PC-3 (cell line): ENCODE measurements around the gene TMEM271. TPM values are rescaled to one million over a fixed set of nuclear protein-coding genes. Genes with fewer than 3 reads are reported as not detected.

Experiments
- ATAC-seq: fragments of 200-7000 bp; cut with Tn5 transposase; 2 replicates; pipeline ENCODE4 v1.9.1; 2020; ENCODE audit warnings: mild to moderate bottlenecking, moderate library complexity
- Bru-seq: library from RNA; stranded (reverse); fragments of 400-500 nt; gene quantifications from one replicate; lab custom pipeline; 2021; lab: Mats Ljungman, UMichigan
- BruChase-seq, 2 experiments: library from RNA; stranded (reverse); fragments of 400-500 nt; gene quantifications; one replicate each; lab custom pipeline; 2021; lab: Mats Ljungman, UMichigan
- BruUV-seq: library from RNA; stranded (reverse); fragments of 400-500 nt; replicated peaks from 2 replicates; lab custom pipeline; 2021; lab: Mats Ljungman, UMichigan
- CTCF ChIA-PET: fragments of 300-600 bp; sonication (Branson Sonifier 250); formaldehyde crosslinking; loops from one replicate; lab custom pipeline; 2022; ENCODE audit warnings: antibody characterized with exemption; lab: Charles Lee
- POLR2A ChIA-PET: fragments of 300-600 bp; sonication (Branson Sonifier 250); formaldehyde crosslinking; loops from one replicate; lab custom pipeline; 2022; ENCODE audit warnings: antibody characterized with exemption; ENCODE audit not compliant: unreplicated experiment; lab: Charles Lee
- DNase-seq: peaks from one replicate; pipeline ENCODE4 v3.0.0-alpha.2; 2015
- H2AFZ ChIP-seq: fragments of 300-600 bp; sonication (generic); 2 replicates; pipeline ENCODE4 v1.6.0; 2016; ENCODE audit warnings: antibody characterized with exemption, low read length
- H3F3A ChIP-seq: fragments of 300-600 bp; sonication (generic); one replicate; pipeline ENCODE4 v1.6.0; 2017; ENCODE audit warnings: antibody characterized with exemption, low read length, control low read depth, mild to moderate bottlenecking; ENCODE audit not compliant: unreplicated experiment
- H3K27ac ChIP-seq: fragments of 300-600 bp; sonication (generic); 2 replicates; pipeline ENCODE4 v1.5.1; 2016; ENCODE audit warnings: mild to moderate bottlenecking, low read length
- H3K27me3 ChIP-seq: fragments of 300-600 bp; sonication (generic); 2 replicates; pipeline ENCODE4 v1.6.1; 2016; ENCODE audit warnings: low read length, mixed read lengths
- H3K36me3 ChIP-seq: fragments of 300-600 bp; sonication (generic); 2 replicates; pipeline ENCODE4 v1.6.1; 2016; ENCODE audit warnings: low read depth, mixed run types, low read length, mixed read lengths
- H3K4me1 ChIP-seq: fragments of 300-600 bp; sonication (generic); 2 replicates; pipeline ENCODE4 v1.5.1; 2016; ENCODE audit warnings: low read length; ENCODE audit not compliant: insufficient read depth
- H3K4me2 ChIP-seq: fragments of 300-600 bp; sonication (generic); 2 replicates; pipeline ENCODE4 v1.6.0; 2016; ENCODE audit warnings: low read length
- H3K4me3 ChIP-seq: fragments of 300-600 bp; sonication (generic); 2 replicates; pipeline ENCODE4 v1.5.1; 2016; ENCODE audit warnings: mild to moderate bottlenecking, low read length, mixed read lengths
- H3K79me2 ChIP-seq: fragments of 300-600 bp; sonication (generic); 2 replicates; pipeline ENCODE4 v1.6.1; 2017; ENCODE audit warnings: low read length, mixed read lengths
- H3K9ac ChIP-seq: fragments of 300-600 bp; sonication (generic); 2 replicates; pipeline ENCODE4 v1.6.0; 2016; ENCODE audit warnings: mild to moderate bottlenecking, low read length
- H3K9me2 ChIP-seq: fragments of 300-600 bp; sonication (generic); replicated peaks from 2 replicates; pipeline ENCODE4 v1.6.1; 2016; ENCODE audit warnings: mixed run types, low read length, mixed read lengths
- H3K9me3 ChIP-seq: fragments of 300-600 bp; sonication (generic); 2 replicates; pipeline ENCODE4 v1.6.1; 2016; ENCODE audit warnings: low read length, mixed read lengths
- H4K20me1 ChIP-seq: fragments of 300-600 bp; sonication (generic); 2 replicates; pipeline ENCODE4 v1.6.1; 2016; ENCODE audit warnings: low read length, mixed read lengths
- CTCF ChIP-seq: fragments of 300-600 bp; sonication (generic); conservative IDR thresholded peaks from 2 replicates; pipeline ENCODE4 v1.5.1; 2017; ENCODE audit warnings: antibody characterized with exemption, low read depth, mild to moderate bottlenecking, low read length
- EZH2 ChIP-seq: fragments of 300-600 bp; sonication (generic); IDR thresholded peaks from one replicate; pipeline ENCODE4 v1.6.1; 2017; ENCODE audit warnings: antibody characterized with exemption, mild to moderate bottlenecking, low read length; ENCODE audit not compliant: unreplicated experiment
- EZH2phosphoT487 ChIP-seq: fragments of 300-600 bp; sonication (generic); IDR thresholded peaks from 2 replicates; pipeline ENCODE4 v1.6.1; 2018; ENCODE audit warnings: mild to moderate bottlenecking, antibody characterized with exemption, low read length, borderline replicate concordance
- intact Hi-C: fragments of 100-400 bp; cut with micrococcal nuclease; formaldehyde crosslinking; loops from 2 replicates; pipeline ENCODE4 v1.9.0; 2023
- long read RNA-seq: library from polyadenylated mRNA; unstranded; transcript quantifications from one replicate; pipeline ENCODE4 v2.0.0, GENCODE V29; 2021; ENCODE audit not compliant: unreplicated experiment
- total RNA-seq: library from RNA; depleted of rRNA; stranded (reverse); fragments of >200 nt; gene quantifications from 2 replicates; pipeline ENCODE4 v1.2.3, GENCODE V29; 2014; rRNA removed

TMEM271 gene
- total RNA-seq = not detected in 2 replicates
- not detected for Bru-seq, nascent RNA
- BruChase-seq, experiment 1, labeled RNA remaining after a 6-hour chase = not detected
- BruChase-seq, experiment 2, labeled RNA remaining after a 2-hour chase = not detected
- long read RNA-seq = 0 reads

- Histone ChIP-seq H3K4me2 (no peak within 1 kb of the TSS), H3F3A (no peaks in the 10 kb centered on the region), H3K36me3 (no peaks in the 10 kb centered on the region), H3K27me3 (peaks cover 10% of the 10 kb centered on the region; the same call in 1 of the 2 replicates), H3K4me1 (no peaks in the 10 kb centered on the region), H3K79me2 (no peaks in the 10 kb centered on the region), H3K27ac (no peak within 1 kb of the TSS), H2AFZ (no peak within 1 kb of the TSS), H3K4me3 (no peak within 1 kb of the TSS), H3K9me3 (no peaks in the 10 kb centered on the region), H4K20me1 (no peaks in the 10 kb centered on the region), H3K9me2 (no peaks in the 10 kb centered on the region), H3K9ac (no peak within 1 kb of the TSS)
- no TSS peak for BruUV-seq
- CTCF ChIA-PET = no interaction called here
- DNase-seq (no peak), ATAC-seq (no peak)
- intact Hi-C loops = no loop called here
- no peak for TF ChIP-seq CTCF
- TF ChIP-seq EZH2phosphoT487 = no peak
- TF ChIP-seq EZH2 = no peak
- POLR2A ChIA-PET = no interaction called here
Measured at GRCh38 chr4:576245-576821, at the start of gene TMEM271. TSS of gene TMEM271 (minus strand) at chr4:576295. CDS start at chr4:576062, 233 bp downstream.

- ATAC-seq (no peak), DNase-seq (no peak)
- intact Hi-C loops = no loop called here
- Histone ChIP-seq H3K4me2 (no peak overlapping the region), H4K20me1 (no peaks in the 10 kb centered on the region), H3K79me2 (no peaks in the 10 kb centered on the region), H3K4me3 (no peak overlapping the region), H3K9me2 (no peaks in the 10 kb centered on the region), H3K36me3 (no peaks in the 10 kb centered on the region), H3K9ac (no peak overlapping the region), H3K27me3 (no peaks in the 10 kb centered on the region; the same call in 1 of the 2 replicates), H2AFZ (no peak overlapping the region), H3K4me1 (no peaks in the 10 kb centered on the region), H3K27ac (no peak overlapping the region), H3F3A (no peaks in the 10 kb centered on the region), H3K9me3 (no peaks in the 10 kb centered on the region)
- CTCF ChIA-PET = no interaction called here
- BruUV-seq = no TSS peak
- TF ChIP-seq EZH2 (no peak), EZH2phosphoT487 (no peak), CTCF (no peak)
- POLR2A ChIA-PET = no interaction called here
Measured at GRCh38 chr4:625631-626161, 49.6 kb upstream of the TMEM271 start.
